OCI-LY1 (cell line): ENCODE data around the gene M1AP.

ENCODE experiments used
- H2AFZ ChIP-seq: fragments of 200-600 bp; sonication (generic), shearing (Covaris generic); 2 replicates; pipeline ENCODE4 v1.6.0; 2014; ENCODE audit warnings: antibody characterized with exemption, mild to moderate bottlenecking, low read length
- H3F3A ChIP-seq: fragments of 200-600 bp; sonication (generic), shearing (Covaris generic); 2 replicates; pipeline ENCODE4 v1.6.0; 2014; ENCODE audit warnings: mild to moderate bottlenecking, antibody characterized with exemption, low read length, moderate library complexity; ENCODE audit not compliant: insufficient read depth
- H3K27ac ChIP-seq: fragments of 200-600 bp; sonication (generic); 2 replicates; pipeline ENCODE4 v1.5.1; 2014; ENCODE audit warnings: low read length, mixed run types, mild to moderate bottlenecking, low read depth; ENCODE audit not compliant: poor library complexity, severe bottlenecking
- H3K27me3 ChIP-seq: fragments of 200-600 bp; sonication (generic); 2 replicates; pipeline ENCODE4 v1.6.0; 2014; ENCODE audit warnings: antibody characterized with exemption, mild to moderate bottlenecking, low read length, moderate library complexity; ENCODE audit not compliant: insufficient read depth
- H3K36me3 ChIP-seq: fragments of 200-600 bp; sonication (generic); 2 replicates; pipeline ENCODE4 v1.6.1; 2014; ENCODE audit warnings: mild to moderate bottlenecking, antibody characterized with exemption, low read length, moderate library complexity, mixed read lengths; ENCODE audit not compliant: insufficient read depth
- H3K4me1 ChIP-seq: fragments of 200-600 bp; sonication (generic); 2 replicates; pipeline ENCODE4 v1.5.1; 2014; ENCODE audit warnings: mild to moderate bottlenecking, low read length, moderate library complexity; ENCODE audit not compliant: insufficient read depth, severe bottlenecking
- H3K4me2 ChIP-seq: fragments of 200-600 bp; sonication (generic), shearing (Covaris generic); 2 replicates; pipeline ENCODE4 v1.6.1; 2014; ENCODE audit warnings: low read length
- H3K4me3 ChIP-seq: fragments of 200-600 bp; sonication (generic); 2 replicates; pipeline ENCODE4 v1.5.1; 2014; ENCODE audit warnings: low read length, low read depth, mild to moderate bottlenecking, mixed read lengths; ENCODE audit not compliant: poor library complexity, severe bottlenecking
- H3K79me2 ChIP-seq: fragments of 200-600 bp; shearing (Covaris generic); 2 replicates; pipeline ENCODE4 v1.6.1; 2016; ENCODE audit warnings: mixed run types, low read length, mixed read lengths; ENCODE audit not compliant: insufficient read depth
- H3K9ac ChIP-seq: fragments of 200-600 bp; sonication (generic), shearing (Covaris generic); 2 replicates; pipeline ENCODE4 v1.6.1; 2014; ENCODE audit warnings: mild to moderate bottlenecking, low read length, mixed read lengths
- H3K9me2 ChIP-seq: fragments of 200-600 bp; sonication (generic), shearing (Covaris generic); 2 replicates; pipeline ENCODE4 v1.6.1; 2014; ENCODE audit warnings: low read depth, mild to moderate bottlenecking, low read length, mixed read lengths
- H3K9me3 ChIP-seq: fragments of 200-600 bp; shearing (Covaris generic); 2 replicates; pipeline ENCODE4 v1.6.1; 2014; ENCODE audit warnings: low read length, mixed read lengths
- H4K20me1 ChIP-seq: fragments of 200-600 bp; sonication (generic), shearing (Covaris generic); 2 replicates; pipeline ENCODE4 v1.6.0; 2016; ENCODE audit warnings: mild to moderate bottlenecking, low read length; ENCODE audit not compliant: insufficient read depth
- EZH2 ChIP-seq: fragments of 200-600 bp; sonication (generic), shearing (Covaris generic); IDR thresholded peaks from 2 replicates; pipeline ENCODE4 v1.8.0; 2017; ENCODE audit warnings: borderline replicate concordance, mixed run types, mild to moderate bottlenecking, antibody characterized with exemption, low read length, moderate library complexity, mixed read lengths
- TF ChIP-seq, protein P1 (sequence below): fragments of 200-600 bp; sonication (generic), shearing (Covaris generic); IDR thresholded peaks from 2 replicates; pipeline ENCODE4 v1.5.1; 2017; ENCODE audit warnings: mild to moderate bottlenecking, antibody characterized with exemption, low read length, moderate library complexity, mixed read lengths

M1AP gene

DNA sequence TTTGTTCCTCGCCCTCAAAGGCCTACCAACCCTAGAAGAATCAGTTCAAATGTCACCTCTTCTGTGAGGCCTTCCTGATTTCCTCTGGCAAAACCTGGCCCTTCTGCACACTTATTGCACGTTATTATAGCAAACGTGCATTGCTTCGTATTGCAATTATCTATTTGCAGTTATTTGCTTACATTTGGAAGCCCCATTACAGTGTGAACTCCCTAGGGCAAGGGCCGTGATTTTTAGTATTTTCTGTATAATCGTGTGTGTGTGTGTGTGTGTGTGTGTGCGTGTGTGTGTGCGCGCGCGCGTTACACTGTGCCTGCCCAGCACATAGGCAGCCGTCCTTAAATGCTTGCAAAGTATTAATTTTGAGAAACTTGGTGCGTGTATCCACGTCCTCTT is 5.5 kb upstream of the M1AP start:
- Histone ChIP-seq H3K9me2 (no peaks in the 10 kb centered on the region), H3K4me3 (peak overlapping the region; percentile 70), H4K20me1 (no peaks in the 10 kb centered on the region), H3F3A (no peaks in the 10 kb centered on the region), H3K4me1 (peaks cover 13% of the 10 kb centered on the region), H3K4me2 (peak overlapping the region; percentile 80), H3K27me3 (no peaks in the 10 kb centered on the region), H3K9me3 (no peaks in the 10 kb centered on the region), H3K36me3 (no peaks in the 10 kb centered on the region), H3K79me2 (no peaks in the 10 kb centered on the region), H3K9ac (peak overlapping the region; percentile 21; the same call in 1 of the 2 replicates), H3K27ac (no peak overlapping the region), H2AFZ (peak overlapping the region; percentile 2; the same call in 1 of the 2 replicates)
- no peak for TF ChIP-seq EZH2
- TF ChIP-seq, protein P1, sequence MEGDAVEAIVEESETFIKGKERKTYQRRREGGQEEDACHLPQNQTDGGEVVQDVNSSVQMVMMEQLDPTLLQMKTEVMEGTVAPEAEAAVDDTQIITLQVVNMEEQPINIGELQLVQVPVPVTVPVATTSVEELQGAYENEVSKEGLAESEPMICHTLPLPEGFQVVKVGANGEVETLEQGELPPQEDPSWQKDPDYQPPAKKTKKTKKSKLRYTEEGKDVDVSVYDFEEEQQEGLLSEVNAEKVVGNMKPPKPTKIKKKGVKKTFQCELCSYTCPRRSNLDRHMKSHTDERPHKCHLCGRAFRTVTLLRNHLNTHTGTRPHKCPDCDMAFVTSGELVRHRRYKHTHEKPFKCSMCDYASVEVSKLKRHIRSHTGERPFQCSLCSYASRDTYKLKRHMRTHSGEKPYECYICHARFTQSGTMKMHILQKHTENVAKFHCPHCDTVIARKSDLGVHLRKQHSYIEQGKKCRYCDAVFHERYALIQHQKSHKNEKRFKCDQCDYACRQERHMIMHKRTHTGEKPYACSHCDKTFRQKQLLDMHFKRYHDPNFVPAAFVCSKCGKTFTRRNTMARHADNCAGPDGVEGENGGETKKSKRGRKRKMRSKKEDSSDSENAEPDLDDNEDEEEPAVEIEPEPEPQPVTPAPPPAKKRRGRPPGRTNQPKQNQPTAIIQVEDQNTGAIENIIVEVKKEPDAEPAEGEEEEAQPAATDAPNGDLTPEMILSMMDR = no peak

DNA sequence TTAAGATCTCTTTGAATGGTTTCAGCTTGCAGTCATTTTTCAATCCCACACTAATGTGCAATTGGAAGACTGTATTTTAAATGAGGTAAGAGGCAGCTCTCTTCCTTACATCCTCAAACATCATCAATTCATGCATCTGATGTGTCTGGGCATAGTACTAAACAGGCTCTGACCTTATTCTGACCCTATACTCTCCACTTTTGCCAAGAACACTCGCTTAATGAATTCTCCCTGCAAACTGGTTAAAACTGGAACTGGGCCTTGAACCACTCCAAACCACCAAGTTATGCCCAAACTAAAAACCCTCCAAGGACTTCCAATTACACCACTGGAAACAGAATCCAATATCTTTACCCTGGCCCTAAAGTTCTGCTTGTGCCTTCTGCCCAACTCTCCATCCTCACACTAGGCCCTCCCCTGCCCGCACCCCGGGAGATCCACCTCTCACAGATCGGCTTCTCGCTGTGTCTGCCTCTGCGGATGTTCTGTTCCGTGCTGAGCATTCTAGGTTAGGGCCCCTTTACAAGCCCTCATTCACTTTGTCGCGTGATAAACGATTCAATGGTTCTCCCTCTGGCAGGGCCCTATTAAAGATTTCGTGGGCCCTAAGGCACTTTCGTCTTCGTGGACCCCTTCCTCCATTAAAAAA is 1.2 kb downstream of the M1AP start:
- no peaks in the 10 kb centered on the region for H3K36me3 ChIP-seq
- H3K9ac ChIP-seq = no peak overlapping the region
- no peak overlapping the region for H3K4me2 ChIP-seq
- TF ChIP-seq, protein P1 = no peak
- no peak for TF ChIP-seq EZH2
- no peaks in the 10 kb centered on the region for H3K9me2 ChIP-seq
- H4K20me1 ChIP-seq = no peaks in the 10 kb centered on the region
- no peaks in the 10 kb centered on the region for H3F3A ChIP-seq
- no peak overlapping the region for H3K4me3 ChIP-seq
- no peaks in the 10 kb centered on the region for H3K4me1 ChIP-seq
- H3K27me3 ChIP-seq = no peaks in the 10 kb centered on the region
- no peaks in the 10 kb centered on the region for H3K79me2 ChIP-seq
- no peak overlapping the region for H2AFZ ChIP-seq
- H3K27ac ChIP-seq = no peak overlapping the region
- no peaks in the 10 kb centered on the region for H3K9me3 ChIP-seq

DNA sequence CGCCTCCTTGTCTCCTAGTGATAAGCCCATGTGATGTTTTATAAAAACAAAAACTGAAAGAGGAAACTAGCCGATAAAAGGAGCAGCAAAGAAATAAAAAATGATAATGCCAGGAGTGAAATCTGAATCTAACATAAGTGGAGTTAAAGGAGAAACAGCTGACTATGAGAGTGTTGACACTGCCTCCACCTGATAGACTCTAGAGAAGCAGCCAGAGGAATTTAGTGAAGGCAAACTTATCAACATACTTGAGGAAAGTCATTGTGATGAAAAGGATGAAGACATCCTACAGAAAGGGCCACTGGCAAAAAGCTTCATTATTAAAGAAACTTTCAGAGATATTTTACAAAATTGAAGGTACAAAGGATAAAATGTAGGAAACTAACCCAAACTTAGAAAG is 1.9 kb downstream of the M1AP start:
- H3K27ac ChIP-seq = no peak overlapping the region
- H3K79me2 ChIP-seq = no peaks in the 10 kb centered on the region
- H4K20me1 ChIP-seq = no peaks in the 10 kb centered on the region
- no peaks in the 10 kb centered on the region for H3F3A ChIP-seq
- no peaks in the 10 kb centered on the region for H3K9me2 ChIP-seq
- no peaks in the 10 kb centered on the region for H3K4me1 ChIP-seq
- no peaks in the 10 kb centered on the region for H3K9me3 ChIP-seq
- no peaks in the 10 kb centered on the region for H3K27me3 ChIP-seq
- TF ChIP-seq, protein P1 = no peak
- TF ChIP-seq EZH2 = no peak
- H3K4me3 ChIP-seq = no peak overlapping the region
- H3K4me2 ChIP-seq = no peak overlapping the region
- no peak overlapping the region for H3K9ac ChIP-seq
- H3K36me3 ChIP-seq = no peaks in the 10 kb centered on the region
- no peak overlapping the region for H2AFZ ChIP-seq
